ENCODE data around the gene EFTUD2.
"Not testable (repeated sequence)": the region's sequence is repeated elsewhere in the genome, so short reads cannot be mapped to it uniquely, and the experiment has no call there.

Gene EFTUD2

GRCh38 chr17:44808656-44809388, 90.4 kb downstream of the EFTUD2 start:
- not testable (repeated sequence) for DNase-seq (ENCODE audit: low spot score)

- no peak for DNase-seq (ENCODE audit: low spot score)
These were observed 91.1 kb downstream of the EFTUD2 start for GRCh38 chr17:44808156-44808555.

GRCh38 chr17:44807817-44808155, 91.5 kb downstream of the EFTUD2 start:
- DNase-seq (ENCODE audit: low spot score), result no peak

GRCh38 chr17:44807093-44807816, 92.0 kb downstream of the EFTUD2 start:
- no peak for DNase-seq (ENCODE audit: low spot score)

- DNase-seq (ENCODE audit: low spot score), result no peak
These were observed 94.7 kb downstream of the EFTUD2 start for GRCh38 chr17:44804302-44805089.

GRCh38 chr17:44801880-44802279, 97.4 kb downstream of the EFTUD2 start:
- DNase-seq (ENCODE audit: low spot score), result no peak
